K562 (cell line): ENCODE measurements around the gene SIK3.

Experiments used
- FOXJ2 ChIP-seq: fragments of 200-800 bp; sonication (Bioruptor generic); IDR thresholded peaks from 2 replicates; pipeline ENCODE4 v1.6.1; 2016; ENCODE audit warnings: missing genetic modification characterization, missing compliant biosample characterization
- GTF2F1 ChIP-seq: IDR thresholded peaks from 2 replicates; pipeline ENCODE4 v1.6.1; 2011; ENCODE audit warnings: low read depth, low read length, improper control_type of control experiment
- HDGF ChIP-seq: fragments of 450-650 bp; IDR thresholded peaks from 2 replicates; pipeline ENCODE4 v1.6.1; 2016
- MAFK ChIP-seq: IDR thresholded peaks from 2 replicates; pipeline ENCODE4 v1.6.1; 2011; ENCODE audit warnings: low read length, improper control_type of control experiment
- MAX ChIP-seq: sonication (generic); formaldehyde crosslinking; IDR thresholded peaks from 2 replicates; pipeline ENCODE4 v1.9.0; 2022; ENCODE audit warnings: mild to moderate bottlenecking, missing genetic modification reagents
- POLR2A ChIP-seq: fragments of 450-650 bp; conservative IDR thresholded peaks from 2 replicates; pipeline ENCODE4 v1.6.1; 2016
- POLR2AphosphoS5 ChIP-seq: IDR thresholded peaks from 2 replicates; pipeline ENCODE4 v1.6.1; 2011; ENCODE audit warnings: mild to moderate bottlenecking, low read depth, low read length, moderate library complexity; ENCODE audit not compliant: control insufficient read depth, insufficient read depth
- STAT6 ChIP-seq: sonication (generic); formaldehyde crosslinking; IDR thresholded peaks from 2 replicates; pipeline ENCODE4 v1.8.1; 2023; ENCODE audit warnings: mild to moderate bottlenecking, missing genetic modification reagents
- TAF1 ChIP-seq: IDR thresholded peaks from 2 replicates; pipeline ENCODE4 v1.6.1; 2011; ENCODE audit warnings: mild to moderate bottlenecking, low read length, moderate library complexity; ENCODE audit not compliant: insufficient read depth, control insufficient read depth, severe bottlenecking; ENCODE audit errors: extremely low read depth
- USF2 ChIP-seq: sonication (generic); formaldehyde crosslinking; IDR thresholded peaks from 2 replicates; pipeline ENCODE4 v1.5.0; 2020; ENCODE audit warnings: missing genetic modification reagents
- ZNF507 ChIP-seq: conservative IDR thresholded peaks from 2 replicates; pipeline ENCODE4 v1.6.1; 2017; ENCODE audit warnings: missing genetic modification characterization, missing compliant biosample characterization
- ZNF57 ChIP-seq: fragments of 450-650 bp; formaldehyde crosslinking; IDR thresholded peaks from 2 replicates; pipeline ENCODE4 v1.4.0; 2020; ENCODE audit warnings: mild to moderate bottlenecking, moderate library complexity
- TF ChIP-seq, protein P1 (sequence below), 2 experiments: fragments of 450-650 bp; IDR thresholded peaks; 2 replicates each; pipeline ENCODE4 v1.6.1; 2016
- TF ChIP-seq, protein P2 (sequence below), 3 experiments: IDR thresholded peaks in 2 of 3; conservative IDR thresholded peaks in 1 of 3; 2 replicates each; pipeline ENCODE4 v1.5.1; 2011 to 2012; ENCODE audit warnings: low read length in 3 of 3, mild to moderate bottlenecking in 3 of 3, control low read depth in 2 of 3, improper control_type of control experiment in 1 of 3, inconsistent platforms in 1 of 3, low read depth in 1 of 3, mixed read lengths in 1 of 3, moderate library complexity in 1 of 3; ENCODE audit not compliant: insufficient read depth in 2 of 3

- no peak for TF ChIP-seq ZNF507
- no peak for TF ChIP-seq ZNF57 (CRISPR knock-in tag)
- TF ChIP-seq, protein P1, sequence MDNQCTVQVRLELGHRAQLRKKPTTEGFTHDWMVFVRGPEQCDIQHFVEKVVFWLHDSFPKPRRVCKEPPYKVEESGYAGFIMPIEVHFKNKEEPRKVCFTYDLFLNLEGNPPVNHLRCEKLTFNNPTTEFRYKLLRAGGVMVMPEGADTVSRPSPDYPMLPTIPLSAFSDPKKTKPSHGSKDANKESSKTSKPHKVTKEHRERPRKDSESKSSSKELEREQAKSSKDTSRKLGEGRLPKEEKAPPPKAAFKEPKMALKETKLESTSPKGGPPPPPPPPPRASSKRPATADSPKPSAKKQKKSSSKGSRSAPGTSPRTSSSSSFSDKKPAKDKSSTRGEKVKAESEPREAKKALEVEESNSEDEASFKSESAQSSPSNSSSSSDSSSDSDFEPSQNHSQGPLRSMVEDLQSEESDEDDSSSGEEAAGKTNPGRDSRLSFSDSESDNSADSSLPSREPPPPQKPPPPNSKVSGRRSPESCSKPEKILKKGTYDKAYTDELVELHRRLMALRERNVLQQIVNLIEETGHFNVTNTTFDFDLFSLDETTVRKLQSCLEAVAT (IDR thresholded peaks at IDR 0.05) = no peak
- TF ChIP-seq, protein P2, sequence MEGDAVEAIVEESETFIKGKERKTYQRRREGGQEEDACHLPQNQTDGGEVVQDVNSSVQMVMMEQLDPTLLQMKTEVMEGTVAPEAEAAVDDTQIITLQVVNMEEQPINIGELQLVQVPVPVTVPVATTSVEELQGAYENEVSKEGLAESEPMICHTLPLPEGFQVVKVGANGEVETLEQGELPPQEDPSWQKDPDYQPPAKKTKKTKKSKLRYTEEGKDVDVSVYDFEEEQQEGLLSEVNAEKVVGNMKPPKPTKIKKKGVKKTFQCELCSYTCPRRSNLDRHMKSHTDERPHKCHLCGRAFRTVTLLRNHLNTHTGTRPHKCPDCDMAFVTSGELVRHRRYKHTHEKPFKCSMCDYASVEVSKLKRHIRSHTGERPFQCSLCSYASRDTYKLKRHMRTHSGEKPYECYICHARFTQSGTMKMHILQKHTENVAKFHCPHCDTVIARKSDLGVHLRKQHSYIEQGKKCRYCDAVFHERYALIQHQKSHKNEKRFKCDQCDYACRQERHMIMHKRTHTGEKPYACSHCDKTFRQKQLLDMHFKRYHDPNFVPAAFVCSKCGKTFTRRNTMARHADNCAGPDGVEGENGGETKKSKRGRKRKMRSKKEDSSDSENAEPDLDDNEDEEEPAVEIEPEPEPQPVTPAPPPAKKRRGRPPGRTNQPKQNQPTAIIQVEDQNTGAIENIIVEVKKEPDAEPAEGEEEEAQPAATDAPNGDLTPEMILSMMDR (IDR thresholded peaks at IDR 0.05 in 2 of 3, conservative IDR thresholded peaks at IDR 0.05 in 1 of 3; ENCODE audit: insufficient read depth in 2 of 3, low read depth in 1 of 3, low read length in 3 of 3) = no peak
- TF ChIP-seq GTF2F1 = no peak
- no peak for TF ChIP-seq MAX (CRISPR knock-in tag)
- no peak for TF ChIP-seq FOXJ2
- TF ChIP-seq POLR2A = no peak
- no peak for TF ChIP-seq HDGF
- no peak for TF ChIP-seq TAF1
- no peak for TF ChIP-seq USF2 (CRISPR knock-in tag)
- TF ChIP-seq STAT6 (CRISPR knock-in tag) = no peak
- no peak for TF ChIP-seq POLR2AphosphoS5
- no peak for TF ChIP-seq MAFK
Measured at GRCh38 chr11:117045956-117046355, 52.3 kb downstream of the SIK3 start.
